H7 (cell line): ENCODE measurements around the gene TENM4. TPM values are rescaled to one million over a fixed set of nuclear protein-coding genes. Genes with fewer than 3 reads are reported as not detected.

Experiments used
- DNase-seq: peaks from one replicate; pipeline ENCODE4 v3.0.0; 2012
- H3K27me3 ChIP-seq: 2 replicates; pipeline ENCODE4 v1.6.0; 2011; ENCODE audit warnings: mild to moderate bottlenecking, low read length; ENCODE audit not compliant: control insufficient read depth, insufficient read depth
- H3K36me3 ChIP-seq: replicated peaks from 2 replicates; pipeline ENCODE4 v1.5.1; 2011; ENCODE audit warnings: low read length; ENCODE audit not compliant: control insufficient read depth, insufficient read depth
- H3K4me3 ChIP-seq: 2 replicates; pipeline ENCODE4 v1.5.1; 2011; ENCODE audit warnings: low read depth, mild to moderate bottlenecking, control low read depth, low read length, moderate library complexity; ENCODE audit not compliant: insufficient read depth
- total RNA-seq: library from RNA; depleted of rRNA; stranded (reverse); fragments of >200 nt; shearing (Covaris generic); gene quantifications from 2 replicates; pipeline ENCODE4 v1.2.3, GENCODE V29; 2014

Gene TENM4
- total RNA-seq, 1 experiment from 2014 or later = 29.6 TPM

- Histone ChIP-seq H3K4me3 (no peak overlapping the region), H3K27me3 (no peaks in the 10 kb centered on the region), H3K36me3 (no peaks in the 10 kb centered on the region)
- peak; percentile 62 for DNase-seq
Measured at GRCh38 chr11:78659326-78660270, 781.2 kb downstream of the TENM4 start.

GRCh38 chr11:78657968-78658839, 782.6 kb downstream of the TENM4 start:
- no peaks in the 10 kb centered on the region for H3K27me3 ChIP-seq
- H3K36me3 ChIP-seq = no peaks in the 10 kb centered on the region
- no peak for DNase-seq
- H3K4me3 ChIP-seq = no peak overlapping the region

- Histone ChIP-seq H3K4me3 (no peak overlapping the region), H3K27me3 (no peaks in the 10 kb centered on the region), H3K36me3 (no peaks in the 10 kb centered on the region)
- no peak for DNase-seq
Measured at GRCh38 chr11:78657441-78657840, 783.4 kb downstream of the TENM4 start.

- Histone ChIP-seq H3K36me3 (no peaks in the 10 kb centered on the region), H3K4me3 (no peak overlapping the region), H3K27me3 (no peaks in the 10 kb centered on the region)
- DNase-seq = no peak
Measured at GRCh38 chr11:78656984-78657383, 783.8 kb downstream of the TENM4 start.

- Histone ChIP-seq H3K4me3 (no peak overlapping the region), H3K36me3 (no peaks in the 10 kb centered on the region), H3K27me3 (no peaks in the 10 kb centered on the region)
- no peak for DNase-seq
Measured at GRCh38 chr11:78656327-78656726, 784.5 kb downstream of the TENM4 start.

- Histone ChIP-seq H3K36me3 (no peaks in the 10 kb centered on the region), H3K27me3 (no peaks in the 10 kb centered on the region), H3K4me3 (no peak overlapping the region)
- DNase-seq = no peak
Measured at GRCh38 chr11:78655561-78655960, 785.3 kb downstream of the TENM4 start.

GRCh38 chr11:78654866-78655265, 786.0 kb downstream of the TENM4 start:
- H3K27me3 ChIP-seq = no peaks in the 10 kb centered on the region
- no peak for DNase-seq
- H3K4me3 ChIP-seq = no peak overlapping the region
- no peaks in the 10 kb centered on the region for H3K36me3 ChIP-seq

- DNase-seq = peak; percentile 70
- Histone ChIP-seq H3K27me3 (no peaks in the 10 kb centered on the region), H3K36me3 (no peaks in the 10 kb centered on the region), H3K4me3 (no peak overlapping the region)
Measured at GRCh38 chr11:78654071-78654470, 786.8 kb downstream of the TENM4 start.

GRCh38 chr11:78653294-78653909, 787.4 kb downstream of the TENM4 start:
- no peak for DNase-seq
- no peaks in the 10 kb centered on the region for H3K27me3 ChIP-seq
- no peak overlapping the region for H3K4me3 ChIP-seq
- H3K36me3 ChIP-seq = no peaks in the 10 kb centered on the region

GRCh38 chr11:78652843-78653239, 788.0 kb downstream of the TENM4 start:
- no peaks in the 10 kb centered on the region for H3K36me3 ChIP-seq
- H3K4me3 ChIP-seq = no peak overlapping the region
- no peak for DNase-seq
- H3K27me3 ChIP-seq = no peaks in the 10 kb centered on the region

- DNase-seq = no peak
- Histone ChIP-seq H3K36me3 (no peaks in the 10 kb centered on the region), H3K27me3 (no peaks in the 10 kb centered on the region), H3K4me3 (no peak overlapping the region)
Measured at GRCh38 chr11:78651923-78652842, 788.6 kb downstream of the TENM4 start.

GRCh38 chr11:78651136-78651775, 789.6 kb downstream of the TENM4 start:
- DNase-seq = no peak
- no peak overlapping the region for H3K4me3 ChIP-seq
- H3K27me3 ChIP-seq = no peaks in the 10 kb centered on the region
- no peaks in the 10 kb centered on the region for H3K36me3 ChIP-seq

GRCh38 chr11:78649361-78650215, 791.2 kb downstream of the TENM4 start:
- Histone ChIP-seq H3K27me3 (no peaks in the 10 kb centered on the region), H3K4me3 (no peak overlapping the region), H3K36me3 (no peaks in the 10 kb centered on the region)
- DNase-seq = no peak
